Measurements from ENCODE around the gene SDR42E2. TPM values are rescaled to one million over a fixed set of nuclear protein-coding genes. Genes with fewer than 3 reads are reported as not detected.

SDR42E2 gene
- total RNA-seq, 1 donor from 2014 or later = not detected

GRCh38 chr16:22161401-22161800 is 905 bp upstream of the SDR42E2 start:
- H3K4me3 ChIP-seq = no peak overlapping the region
- H3K9me3 ChIP-seq (ENCODE audit: low read depth) = no peaks in the 10 kb centered on the region
- no peaks in the 10 kb centered on the region for H4K20me1 ChIP-seq (ENCODE audit: low read depth)
- no peaks in the 10 kb centered on the region for H3K4me1 ChIP-seq
- H2AFZ ChIP-seq (replicated peaks) = no peak overlapping the region
- no peaks in the 10 kb centered on the region for H3K36me3 ChIP-seq
- Mint-ChIP-seq H3K27me3 (ENCODE audit: insufficient read depth, low read depth) (peaks cover 26% of the 10 kb centered on the region), H3K9me3 (peaks cover 5% of the 10 kb centered on the region), H3K4me1 (no peaks in the 10 kb centered on the region), H3K27ac (no peak overlapping the region), H3K36me3 (no peaks in the 10 kb centered on the region), H3K4me3 (no peak overlapping the region)
- TF ChIP-seq EZH2phosphoT487 (IDR thresholded peaks at IDR 0.05) (no peak), CTCF (IDR thresholded peaks at IDR 0.05) (no peak), EZH2 (IDR thresholded peaks at IDR 0.05) (no peak)
- no peak overlapping the region for H3K9ac ChIP-seq
- H3K27ac ChIP-seq = no peak overlapping the region
- no peaks in the 10 kb centered on the region for H3F3A ChIP-seq (ENCODE audit: low read depth)
- DNase-seq (ENCODE audit: low spot score) = no peak
- H3K79me2 ChIP-seq (ENCODE audit: low read depth) = no peaks in the 10 kb centered on the region
- no peak overlapping the region for H3K4me2 ChIP-seq
- peaks cover 52% of the 10 kb centered on the region for H3K27me3 ChIP-seq

GRCh38 chr16:22162656-22163009 is 327 bp downstream of the SDR42E2 start:
- Histone ChIP-seq H3K27me3 (peaks cover 52% of the 10 kb centered on the region), H3K4me2 (peak overlapping the region; percentile 85), H2AFZ (replicated peaks) (peak overlapping the region; percentile 47), H3K4me1 (no peaks in the 10 kb centered on the region), H3K9ac (no peak overlapping the region), H3K9me3 (ENCODE audit: low read depth) (no peaks in the 10 kb centered on the region), H3K27ac (no peak overlapping the region), H3K4me3 (peak overlapping the region; percentile 47), H3K36me3 (no peaks in the 10 kb centered on the region), H4K20me1 (ENCODE audit: low read depth) (no peaks in the 10 kb centered on the region), H3K79me2 (ENCODE audit: low read depth) (no peaks in the 10 kb centered on the region), H3F3A (ENCODE audit: low read depth) (no peaks in the 10 kb centered on the region)
- Mint-ChIP-seq H3K4me3 (no peak overlapping the region), H3K27ac (no peak overlapping the region), H3K27me3 (ENCODE audit: insufficient read depth, low read depth) (peaks cover 30% of the 10 kb centered on the region), H3K36me3 (no peaks in the 10 kb centered on the region), H3K9me3 (peaks cover 5% of the 10 kb centered on the region), H3K4me1 (no peaks in the 10 kb centered on the region)
- TF ChIP-seq CTCF (IDR thresholded peaks at IDR 0.05) = no peak
- no peak for TF ChIP-seq EZH2phosphoT487 (IDR thresholded peaks at IDR 0.05)
- no peak for TF ChIP-seq EZH2 (IDR thresholded peaks at IDR 0.05)
- DNase-seq (ENCODE audit: low spot score) = no peak

GRCh38 chr16:22163806-22164205 is 1.5 kb downstream of the SDR42E2 start:
- peaks cover 27% of the 10 kb centered on the region for H3K27me3 Mint-ChIP-seq (ENCODE audit: insufficient read depth, low read depth)
- DNase-seq (ENCODE audit: low spot score) = no peak
- Histone ChIP-seq H3K4me1 (no peaks in the 10 kb centered on the region), H3K36me3 (no peaks in the 10 kb centered on the region), H4K20me1 (ENCODE audit: low read depth) (no peaks in the 10 kb centered on the region), H3K4me3 (no peak overlapping the region), H3K79me2 (ENCODE audit: low read depth) (no peaks in the 10 kb centered on the region), H3K4me2 (no peak overlapping the region), H2AFZ (replicated peaks) (no peak overlapping the region), H3K27me3 (peaks cover 52% of the 10 kb centered on the region), H3K9ac (no peak overlapping the region), H3F3A (ENCODE audit: low read depth) (no peaks in the 10 kb centered on the region), H3K27ac (no peak overlapping the region), H3K9me3 (ENCODE audit: low read depth) (no peaks in the 10 kb centered on the region)
- no peaks in the 10 kb centered on the region for H3K4me1 Mint-ChIP-seq
- H3K36me3 Mint-ChIP-seq = no peaks in the 10 kb centered on the region
- no peak overlapping the region for H3K27ac Mint-ChIP-seq
- TF ChIP-seq CTCF (IDR thresholded peaks at IDR 0.05) = no peak
- TF ChIP-seq EZH2 (IDR thresholded peaks at IDR 0.05) = no peak
- no peak for TF ChIP-seq EZH2phosphoT487 (IDR thresholded peaks at IDR 0.05)
- H3K4me3 Mint-ChIP-seq = no peak overlapping the region
- peaks cover 5% of the 10 kb centered on the region for H3K9me3 Mint-ChIP-seq
